Stimulated activated CD8-positive, alpha-beta memory T cell treated with anti-CD3 and anti-CD28 coated beads, Interleukin-15, amount 100 ng/mL, for 4 hours (primary cell): ENCODE data around the gene VEPH1.

Experiments used
- DNase-seq, 2 donors: peaks; one replicate each; pipeline ENCODE4 v3.0.0-alpha.2; 2020; ENCODE audit warnings: low read depth in 2 of 2

VEPH1 gene

GRCh38 chr3:157502916-157503595 is at the start of gene VEPH1:
VEPH1 (minus strand) TSS chr3:157503416; CDS start chr3:157495349, 8,067 bp downstream.
- DNase-seq, result no peak

- DNase-seq, result no peak
These were observed 48.7 kb upstream of the VEPH1 start for GRCh38 chr3:157551961-157552360.

DNA sequence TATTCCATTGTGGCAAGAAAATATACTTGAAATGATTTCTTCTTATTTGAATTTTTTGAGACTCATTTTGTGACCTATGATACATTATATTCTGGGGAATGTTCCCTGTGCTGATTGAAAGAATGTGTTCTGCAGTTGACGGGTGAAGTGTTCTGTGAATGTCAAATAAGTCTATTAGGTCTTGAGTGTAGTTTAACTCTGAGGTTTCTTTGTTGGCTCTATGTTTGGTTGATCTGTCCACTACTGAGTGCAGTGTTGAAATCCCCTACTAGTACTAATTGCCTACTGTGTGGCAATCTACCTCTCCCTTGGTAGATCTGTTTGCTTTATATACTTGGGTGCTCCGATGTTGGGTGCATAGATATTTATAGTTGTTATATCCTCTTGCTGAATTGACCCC is 46.3 kb upstream of the VEPH1 start:
- DNase-seq, result no peak

DNA sequence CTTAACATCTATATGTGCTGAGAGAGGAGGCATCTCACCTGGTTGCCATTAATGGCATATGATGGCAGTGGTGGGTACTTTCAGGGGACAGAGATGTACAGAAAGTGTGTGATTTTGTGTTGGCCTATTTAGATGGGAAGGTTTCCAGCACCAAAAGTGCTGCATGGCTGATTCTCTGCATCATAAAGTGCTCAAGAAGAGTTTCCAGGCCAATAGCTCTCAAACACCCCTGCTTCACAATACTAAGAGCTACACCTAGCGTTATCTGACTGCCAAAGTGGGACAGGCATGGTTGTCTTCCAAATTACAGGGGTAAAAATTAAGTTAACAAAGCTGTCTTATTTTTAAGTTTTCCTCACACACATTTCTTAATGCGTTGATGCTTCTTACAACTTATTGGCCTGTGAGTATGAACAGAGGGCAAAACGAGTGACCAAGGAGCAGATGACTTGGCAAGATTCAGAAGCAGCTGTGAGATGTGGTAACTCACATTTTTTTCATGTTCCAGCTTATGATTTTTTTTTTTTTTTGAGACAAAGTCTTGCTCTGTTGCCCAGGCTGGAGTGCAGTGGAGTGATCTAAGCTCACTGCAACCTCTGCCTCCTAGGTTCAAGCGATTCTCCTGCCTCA is 41.4 kb upstream of the VEPH1 start:
- DNase-seq, result no peak

DNA sequence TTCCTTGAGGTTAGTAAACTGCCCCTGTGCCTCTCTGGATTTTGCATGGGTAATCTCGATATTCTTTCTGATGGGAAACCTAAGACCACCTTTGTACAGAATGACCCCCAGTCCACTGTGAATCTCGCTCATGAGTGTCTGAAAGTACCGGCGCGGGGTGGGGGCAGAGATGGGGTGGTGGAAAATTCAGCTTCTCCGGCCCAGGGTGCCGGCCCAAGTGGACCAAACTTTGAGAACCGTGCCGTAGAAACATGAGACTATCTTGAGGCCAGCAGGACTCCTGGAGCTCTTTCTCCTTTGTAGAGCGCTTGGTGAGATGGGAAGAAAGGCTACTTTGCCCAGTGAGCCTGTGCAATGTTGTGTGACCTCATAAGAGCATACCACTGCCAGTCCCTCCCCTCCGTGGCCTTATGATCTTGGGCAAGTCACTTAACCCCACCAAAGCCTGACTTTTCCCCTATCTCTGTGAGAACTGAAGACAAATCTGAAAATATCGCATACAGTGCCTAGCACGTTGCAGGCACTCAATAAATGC is 40.4 kb upstream of the VEPH1 start:
- DNase-seq, result no peak

DNA sequence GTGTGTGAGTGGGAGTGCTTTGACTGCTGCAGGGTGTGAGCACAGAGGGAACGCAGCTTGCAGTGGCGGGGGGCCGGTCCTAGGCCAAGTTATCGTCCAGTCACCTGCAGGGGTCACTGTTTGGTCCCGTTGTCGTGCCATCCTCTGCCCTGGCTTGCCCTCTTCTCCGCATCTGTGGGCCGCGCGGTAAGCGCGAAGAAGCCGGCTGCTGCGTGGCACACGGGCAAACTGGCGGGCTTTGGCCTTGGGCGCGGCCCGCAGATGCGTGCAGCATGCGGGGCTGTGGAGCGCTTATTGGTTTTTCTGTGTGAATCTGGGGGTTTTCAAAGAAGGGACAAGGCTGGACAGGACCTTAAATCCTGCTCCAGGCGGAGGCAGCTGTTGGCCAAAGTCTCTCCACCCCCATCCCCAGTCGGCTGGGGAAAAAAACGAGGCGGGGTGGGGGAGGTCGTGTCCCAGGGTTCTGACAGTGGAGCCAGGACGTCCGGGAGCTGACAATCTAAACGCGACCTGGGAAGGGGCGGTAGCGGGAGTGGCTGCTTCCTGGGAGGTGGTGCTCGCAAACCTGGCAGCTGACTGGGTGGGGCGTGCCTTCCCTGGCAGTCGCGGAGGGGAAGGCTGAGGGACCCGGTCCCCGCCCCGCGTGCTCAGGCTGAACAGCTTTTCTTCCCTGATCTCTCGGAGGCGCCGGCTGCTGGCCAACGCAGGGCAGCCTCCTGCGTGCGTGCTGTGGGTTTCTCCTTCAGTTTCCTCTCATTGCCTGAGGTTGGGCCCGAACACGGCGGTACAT is 39.7 kb upstream of the VEPH1 start:
- no peak for DNase-seq

DNA sequence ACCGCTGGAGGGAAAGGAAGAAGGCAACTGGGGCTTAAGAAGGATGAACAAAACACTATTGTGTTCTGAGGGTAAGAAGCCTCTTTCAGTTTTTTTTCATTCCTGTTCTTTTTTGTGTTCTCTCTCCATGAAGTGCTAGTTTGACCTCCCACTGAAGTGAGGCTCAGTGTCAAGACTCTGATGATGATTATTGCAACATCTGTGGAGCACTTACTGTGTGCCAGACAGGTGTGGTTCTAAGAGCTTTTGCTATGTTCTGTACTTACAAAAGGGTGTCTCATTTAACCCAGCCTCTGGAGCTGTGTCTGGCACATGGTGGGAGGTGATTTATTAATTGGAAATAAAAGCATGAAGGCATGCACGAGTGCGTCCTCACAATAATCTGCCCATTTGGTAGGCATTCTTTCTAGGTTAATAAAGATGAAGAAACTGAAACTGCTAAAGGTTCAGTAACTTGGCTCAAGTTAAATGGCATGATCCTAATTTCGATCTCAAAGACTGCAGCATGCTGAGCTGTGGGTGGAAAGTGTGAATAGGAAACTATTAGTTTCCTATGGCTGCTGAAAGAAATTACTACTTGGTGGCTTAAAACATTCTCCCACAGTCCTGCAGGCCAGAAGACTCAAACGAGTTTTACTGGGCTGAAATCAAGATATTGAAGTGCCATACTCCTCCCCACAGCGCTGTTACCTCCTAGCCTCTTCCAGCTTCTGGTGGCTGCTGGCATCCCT is 38.5 kb upstream of the VEPH1 start:
- DNase-seq, result no peak

DNA sequence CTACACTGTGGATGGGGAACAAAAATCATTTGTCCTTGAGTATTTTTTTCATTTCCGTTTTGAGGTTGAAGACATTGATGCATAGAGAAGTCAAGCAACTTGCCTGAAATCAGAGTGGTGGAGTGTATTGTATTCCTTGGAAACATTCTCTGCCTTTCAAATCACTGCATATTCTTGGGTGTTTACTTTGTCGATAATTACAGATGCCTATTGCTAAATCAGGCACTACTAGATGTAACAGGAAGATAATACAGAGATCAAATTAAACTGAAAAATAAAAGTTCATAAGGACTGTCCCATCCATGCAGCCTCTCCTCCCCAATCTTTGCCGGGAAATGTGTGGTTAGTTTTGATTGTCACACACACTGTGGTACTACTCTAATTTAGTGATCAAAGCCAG is 37.4 kb upstream of the VEPH1 start:
- DNase-seq, result no peak

- no peak for DNase-seq
These were observed 32.5 kb upstream of the VEPH1 start for GRCh38 chr3:157535667-157536066.

DNA sequence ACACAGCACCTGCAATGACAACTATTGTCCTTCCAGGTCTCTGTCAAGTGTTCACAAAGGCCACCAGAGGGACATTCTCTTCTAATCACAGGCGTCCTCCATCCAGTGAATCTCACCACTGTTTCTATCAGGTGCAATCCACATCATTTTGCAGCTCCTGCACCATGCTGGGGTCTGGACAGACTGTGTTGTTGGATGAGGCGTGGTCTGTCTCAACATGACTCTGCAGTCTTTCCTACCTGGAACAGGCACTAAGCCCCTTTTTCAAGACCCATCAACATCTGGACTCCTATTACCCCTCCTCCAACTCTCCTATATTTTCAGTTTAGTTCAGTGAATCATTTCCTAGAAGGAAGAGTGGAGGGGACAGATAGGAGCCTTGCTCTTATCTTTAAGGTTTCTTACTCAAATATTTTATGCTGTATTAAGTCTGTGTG is 31.5 kb upstream of the VEPH1 start:
- DNase-seq, result no peak

DNA sequence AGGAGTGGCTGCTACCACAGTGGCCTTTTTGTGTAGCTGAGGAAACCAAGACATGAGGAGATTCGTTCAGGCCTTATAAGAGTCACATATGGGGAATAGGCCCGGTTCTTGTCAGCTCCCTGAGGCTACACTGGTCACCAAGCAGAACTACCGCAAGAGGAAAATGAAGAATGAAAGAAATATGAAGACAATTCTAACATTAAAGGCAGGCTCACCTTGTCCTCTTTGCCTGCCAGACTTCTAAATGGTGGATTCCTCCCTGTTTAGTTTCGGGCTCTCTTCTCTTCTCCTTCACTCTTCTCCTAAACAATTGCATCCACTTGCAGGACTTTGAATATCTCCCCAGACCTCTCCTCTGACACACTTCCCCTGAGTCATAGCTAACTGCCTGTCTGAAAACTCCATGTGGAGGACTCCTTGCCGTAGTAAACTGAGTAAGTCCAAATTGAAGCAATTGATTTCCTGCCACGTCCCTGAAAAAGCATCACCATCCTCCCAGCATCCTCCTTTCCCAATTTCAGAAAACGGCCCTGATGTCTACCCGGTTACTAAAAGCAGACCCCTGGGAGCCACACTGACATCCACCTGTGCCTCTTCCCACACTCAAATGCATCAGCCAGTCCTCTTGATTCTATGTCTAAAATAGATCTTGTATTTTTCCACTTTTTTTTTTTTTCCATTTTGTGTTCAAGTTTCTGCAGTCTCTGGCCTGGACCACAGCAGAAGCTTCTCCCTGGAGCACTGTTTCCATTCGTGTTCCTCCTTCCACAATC is 30.3 kb upstream of the VEPH1 start:
- no peak for DNase-seq

- no peak for DNase-seq
These were observed 29.5 kb upstream of the VEPH1 start for GRCh38 chr3:157532529-157533297.

DNA sequence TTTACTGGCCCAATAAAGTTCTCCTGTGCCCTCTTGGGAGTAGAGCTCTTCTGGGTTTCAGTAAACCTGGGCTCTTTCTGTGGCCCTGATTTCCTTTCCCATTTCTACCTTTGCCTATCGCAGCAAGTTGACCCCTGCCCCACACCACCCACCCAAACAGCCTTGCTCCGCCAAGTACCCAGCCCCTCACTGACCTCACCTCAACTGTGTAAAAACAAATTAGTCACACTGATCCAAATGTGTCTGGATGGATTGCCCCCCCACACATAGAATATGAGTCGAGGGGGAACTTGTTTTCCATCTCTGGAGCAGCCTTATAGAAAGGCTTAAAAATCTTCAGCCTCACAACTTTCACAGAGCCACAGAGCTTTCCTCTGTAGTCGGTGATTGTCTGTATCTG is 28.6 kb upstream of the VEPH1 start:
- no peak for DNase-seq

GRCh38 chr3:157531301-157531660 is 28.1 kb upstream of the VEPH1 start:
- DNase-seq, result no peak

DNA sequence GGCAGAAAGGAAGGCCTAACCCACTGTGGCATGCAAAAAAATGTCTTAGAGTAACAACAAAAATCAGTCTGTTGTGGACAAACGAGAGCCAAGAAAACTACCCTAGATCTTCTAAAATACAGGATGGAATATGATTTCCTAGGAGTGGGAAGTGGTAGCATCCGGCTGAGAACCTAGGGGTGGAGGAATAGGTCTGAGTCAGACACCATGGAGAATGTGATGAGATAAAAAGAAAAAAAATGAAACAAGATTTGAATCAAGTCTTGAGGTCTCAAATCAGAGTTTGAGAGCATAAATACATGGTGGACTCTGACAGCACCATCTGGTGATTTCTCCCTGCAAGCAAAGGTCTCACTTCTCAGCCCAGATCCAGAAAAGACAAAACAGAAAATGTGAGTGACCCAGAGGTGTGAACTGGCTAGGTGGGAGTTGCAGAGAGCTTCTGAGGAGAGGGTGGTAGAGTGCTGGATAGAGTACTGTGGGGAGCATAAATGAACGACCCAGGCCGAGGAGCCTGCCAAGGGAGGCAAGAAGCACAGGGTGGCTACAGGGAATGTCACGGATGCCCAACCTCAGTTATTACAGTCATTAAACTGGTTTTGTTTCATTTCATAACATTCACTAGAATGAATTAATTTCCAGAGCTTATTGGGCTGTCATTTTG is 27.6 kb upstream of the VEPH1 start:
- no peak for DNase-seq

DNA sequence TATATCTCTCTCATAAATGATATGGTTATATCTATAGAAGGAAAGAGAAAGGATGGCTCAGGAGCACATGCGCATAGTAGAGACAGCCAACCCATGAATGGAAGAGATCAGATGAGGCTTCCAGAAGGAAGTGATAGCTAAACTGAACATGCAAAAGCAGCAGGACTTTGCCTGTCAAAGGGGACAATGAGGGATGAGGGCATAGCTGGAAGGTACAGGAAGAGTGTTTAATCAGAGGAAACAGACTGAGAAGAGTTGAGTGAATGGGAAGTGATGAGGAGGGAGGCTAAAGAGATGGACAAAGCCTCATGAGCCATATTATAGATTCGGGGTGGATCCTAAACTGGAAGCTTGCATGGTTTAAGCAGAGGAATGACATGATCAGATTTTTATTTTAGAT is 26.5 kb upstream of the VEPH1 start:
- DNase-seq, result no peak

DNA sequence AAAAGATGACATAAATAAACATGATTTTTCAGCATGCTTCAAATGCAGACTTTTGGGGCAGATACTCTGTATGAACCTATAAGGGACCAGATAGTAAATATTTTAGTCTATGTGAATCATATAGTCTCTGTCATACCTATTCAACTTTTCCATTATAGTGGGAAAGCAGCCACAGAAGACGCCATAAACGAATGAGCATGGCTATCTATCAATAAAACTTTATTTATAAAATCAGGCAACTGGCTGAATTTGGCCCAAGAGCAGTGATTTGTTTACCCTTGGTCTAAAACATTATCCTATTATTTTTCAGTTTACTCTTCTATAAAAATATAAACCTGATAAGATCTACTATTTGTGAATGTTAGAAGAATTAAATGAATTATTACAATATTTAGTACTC is 25.9 kb upstream of the VEPH1 start:
- DNase-seq, result no peak

GRCh38 chr3:157527131-157527881 is 24.1 kb upstream of the VEPH1 start:
- no peak for DNase-seq

- no peak for DNase-seq
These were observed 22.8 kb upstream of the VEPH1 start for GRCh38 chr3:157526036-157526435.
